Effector memory CD4-positive, alpha-beta T cell (primary cell): ENCODE data around the gene GMCL1.
"Not testable (repeated sequence)": the region's sequence is repeated elsewhere in the genome, so short reads cannot be mapped to it uniquely, and the experiment has no call there.

Source experiments
- DNase-seq, 3 donors: peaks; one replicate each; pipeline ENCODE4 v3.0.0-alpha.2; 2020
- H3K27ac ChIP-seq: 2 replicates; pipeline ENCODE4 v1.7.0; 2013; ENCODE audit warnings: mild to moderate bottlenecking, low read length, moderate library complexity; ENCODE audit not compliant: insufficient read depth, poor library complexity, severe bottlenecking
- H3K27me3 ChIP-seq: replicated peaks from 2 replicates; pipeline ENCODE4 v1.7.0; 2013; ENCODE audit warnings: mild to moderate bottlenecking, low read length; ENCODE audit not compliant: insufficient read depth, control insufficient read depth, poor library complexity, severe bottlenecking
- H3K36me3 ChIP-seq: 2 replicates; pipeline ENCODE4 v1.7.0; 2013; ENCODE audit warnings: mild to moderate bottlenecking, low read length, moderate library complexity; ENCODE audit not compliant: control insufficient read depth, insufficient read depth
- H3K4me1 ChIP-seq: 2 replicates; pipeline ENCODE4 v1.7.0; 2013; ENCODE audit warnings: low read length, mild to moderate bottlenecking; ENCODE audit not compliant: control insufficient read depth, insufficient read depth, poor library complexity, severe bottlenecking
- H3K4me3 ChIP-seq: 2 replicates; pipeline ENCODE4 v1.7.0; 2013; ENCODE audit warnings: low read length, low read depth, mild to moderate bottlenecking; ENCODE audit not compliant: insufficient read depth, poor library complexity, severe bottlenecking
- H3K9me3 ChIP-seq: 2 replicates; pipeline ENCODE4 v1.7.0; 2013; ENCODE audit warnings: mild to moderate bottlenecking, low read length, moderate library complexity; ENCODE audit not compliant: control insufficient read depth

GMCL1 gene

DNA sequence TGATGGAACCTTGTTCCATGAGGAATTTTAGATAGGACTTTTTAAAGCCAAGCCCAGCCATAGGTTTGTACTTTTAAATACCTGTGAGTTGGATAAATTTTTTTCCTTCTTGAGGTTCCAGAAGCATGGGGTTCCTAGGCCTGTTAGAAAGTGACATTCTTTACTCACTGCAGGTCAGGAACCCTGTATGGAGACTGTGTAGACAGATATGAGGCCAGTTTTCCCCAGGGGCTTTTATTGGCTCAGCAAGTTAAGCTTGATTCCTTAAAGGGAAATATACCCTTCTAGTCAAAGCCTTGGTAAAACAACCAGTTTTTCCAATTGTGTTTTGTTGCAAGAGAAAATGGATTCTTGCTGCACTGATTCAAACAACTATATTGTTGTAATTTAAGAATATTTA, 38.4 kb upstream of the GMCL1 start:
- H3K4me1 ChIP-seq: no peaks in the 10 kb centered on the region
- H3K27ac ChIP-seq: no peak overlapping the region
- H3K9me3 ChIP-seq: no peaks in the 10 kb centered on the region

DNA sequence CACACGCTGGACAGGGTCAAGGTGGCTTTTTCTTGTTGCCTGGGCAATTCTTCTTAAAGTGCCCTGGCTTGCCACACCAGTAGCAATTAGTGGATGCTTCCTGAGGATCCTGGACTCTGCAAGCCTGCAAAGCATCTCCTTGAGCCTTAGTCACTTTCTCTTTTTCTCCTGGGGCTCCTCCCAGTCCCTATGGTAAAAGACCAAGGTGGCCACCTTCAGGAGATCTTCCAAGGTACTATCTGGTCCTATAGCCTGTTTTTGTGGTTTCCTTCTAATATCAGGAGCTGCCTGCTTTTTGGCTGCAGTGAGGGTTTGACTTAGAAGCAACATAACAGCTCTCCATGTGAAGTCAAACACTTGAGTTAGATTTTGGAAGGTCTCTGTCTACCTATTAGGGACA, 33.3 kb upstream of the GMCL1 start:
- H3K27ac ChIP-seq: no peak overlapping the region
- H3K4me1 ChIP-seq: no peaks in the 10 kb centered on the region
- H3K27me3 ChIP-seq: no peaks in the 10 kb centered on the region
- H3K36me3 ChIP-seq: no peaks in the 10 kb centered on the region
- no peaks in the 10 kb centered on the region for H3K9me3 ChIP-seq
- no peak for DNase-seq
- no peak overlapping the region for H3K4me3 ChIP-seq

More for the DNA sequence above, 38.4 kb upstream of the GMCL1 start:
- Histone ChIP-seq H3K4me3 (no peak overlapping the region), H3K27me3 (no peaks in the 10 kb centered on the region), H3K36me3 (no peaks in the 10 kb centered on the region)
- DNase-seq: no peak

DNA sequence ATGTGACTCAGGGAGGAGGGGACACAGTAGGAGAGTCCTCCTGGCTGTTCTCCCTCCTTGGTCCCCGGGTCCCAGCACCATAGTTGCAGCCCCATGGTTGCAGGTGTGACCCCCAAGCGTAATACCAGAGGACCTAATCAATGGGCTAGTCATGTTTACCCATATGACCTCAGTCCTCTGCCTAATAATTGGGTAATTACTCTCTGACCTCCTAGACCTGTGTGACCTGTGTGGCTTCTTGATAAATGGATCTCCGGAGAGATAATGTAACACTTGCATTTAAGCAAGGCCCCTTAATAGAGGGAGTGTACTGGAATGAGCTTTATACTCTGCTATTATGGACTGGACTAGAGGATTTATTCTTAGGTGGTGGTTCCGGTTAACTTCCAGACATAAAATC, 32.2 kb upstream of the GMCL1 start:
- H3K4me1 ChIP-seq: no peaks in the 10 kb centered on the region
- H3K4me3 ChIP-seq: no peak overlapping the region
- no peaks in the 10 kb centered on the region for H3K9me3 ChIP-seq
- no peak overlapping the region for H3K27ac ChIP-seq
- H3K27me3 ChIP-seq: no peaks in the 10 kb centered on the region
- H3K36me3 ChIP-seq: no peaks in the 10 kb centered on the region
- DNase-seq: no peak

DNA sequence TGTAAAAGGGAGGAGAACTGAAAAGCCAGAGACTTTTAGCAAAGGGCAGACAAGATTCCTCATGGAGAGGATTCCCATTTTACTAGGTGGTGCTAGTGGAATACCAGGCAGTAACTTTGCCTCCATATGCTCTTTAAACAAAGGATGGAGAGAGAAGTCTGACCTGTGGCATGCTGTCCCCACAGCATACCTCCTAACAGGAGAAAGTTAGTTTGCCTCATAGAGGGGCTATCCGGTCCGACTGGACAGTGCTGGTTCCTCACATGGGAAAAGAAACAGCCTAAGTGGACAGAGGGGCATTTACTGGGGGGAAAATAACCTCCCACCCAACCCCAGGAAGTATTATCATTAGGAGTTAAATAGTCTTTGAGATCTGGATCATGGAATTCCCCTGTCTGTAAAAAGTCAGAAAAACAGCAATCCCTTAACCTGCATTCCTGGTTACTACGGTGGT, 31.6 kb upstream of the GMCL1 start:
- Histone ChIP-seq H3K36me3 (no peaks in the 10 kb centered on the region), H3K27me3 (no peaks in the 10 kb centered on the region), H3K9me3 (no peaks in the 10 kb centered on the region), H3K4me1 (no peaks in the 10 kb centered on the region), H3K4me3 (no peak overlapping the region), H3K27ac (no peak overlapping the region)
- no peak for DNase-seq

DNA sequence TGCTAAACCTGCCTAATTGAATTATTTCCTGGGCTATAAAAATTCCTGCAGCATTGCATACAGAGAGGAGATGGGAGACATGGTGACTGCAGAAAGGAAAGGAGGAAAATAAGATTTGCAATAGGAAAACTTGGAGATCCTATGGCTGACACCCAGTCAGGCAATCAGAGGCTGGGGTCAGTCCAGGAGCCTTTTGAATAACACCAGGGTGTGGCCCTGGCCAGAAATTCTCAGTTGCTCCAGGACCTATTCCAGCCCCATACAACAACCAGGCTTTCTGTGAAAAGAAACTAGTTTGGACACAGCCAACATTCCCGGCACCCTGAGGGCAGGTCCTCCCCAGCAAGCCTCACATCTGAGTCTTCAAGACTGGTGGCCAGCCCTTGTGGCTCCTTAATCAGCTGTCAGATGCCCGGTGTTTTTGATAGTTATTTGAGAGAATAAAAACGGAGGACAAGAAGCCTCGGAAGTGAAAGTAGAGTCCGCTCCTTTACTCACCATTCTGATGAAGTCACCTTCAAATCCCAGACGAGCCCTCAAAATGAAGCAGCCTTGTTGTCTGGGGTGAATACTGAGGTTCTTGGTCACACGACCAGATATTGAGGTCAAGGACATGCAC, 31.1 kb upstream of the GMCL1 start:
- no peak overlapping the region for H3K4me3 ChIP-seq
- H3K27ac ChIP-seq: no peak overlapping the region
- no peaks in the 10 kb centered on the region for H3K27me3 ChIP-seq
- no peak for DNase-seq
- H3K4me1 ChIP-seq: no peaks in the 10 kb centered on the region
- H3K36me3 ChIP-seq: no peaks in the 10 kb centered on the region
- H3K9me3 ChIP-seq: no peaks in the 10 kb centered on the region

DNA sequence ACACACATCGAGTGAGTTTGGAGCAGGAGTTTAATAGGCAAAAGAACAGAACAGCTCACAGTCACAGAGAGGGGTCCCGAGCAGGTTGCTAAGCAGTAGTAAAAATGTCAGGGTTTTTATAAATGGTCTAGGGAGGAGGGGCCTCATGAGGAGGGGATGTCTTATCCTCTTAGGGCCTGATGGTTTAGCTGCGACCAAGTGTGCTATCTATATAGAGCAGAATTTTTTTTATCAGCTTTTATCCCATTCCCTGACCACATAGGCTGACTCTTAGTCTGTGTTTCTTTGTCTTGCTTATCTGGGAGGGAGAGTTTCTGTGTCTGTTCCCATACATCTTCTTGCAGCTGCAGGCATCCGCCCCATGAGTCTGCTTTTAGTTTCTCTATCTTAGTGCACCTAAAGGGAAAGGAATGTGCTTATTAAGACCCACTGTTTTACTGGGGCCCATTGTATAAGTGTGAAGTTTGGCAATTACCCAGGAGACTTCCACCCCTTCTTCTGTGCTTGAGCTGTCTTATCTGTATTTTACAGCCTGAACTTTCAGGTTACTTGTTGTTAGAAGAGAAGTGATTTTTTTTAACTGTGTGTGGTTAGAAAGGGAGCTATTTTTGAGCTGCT, 30.4 kb upstream of the GMCL1 start:
- H3K4me3 ChIP-seq: no peak overlapping the region
- H3K4me1 ChIP-seq: no peaks in the 10 kb centered on the region
- H3K9me3 ChIP-seq: no peaks in the 10 kb centered on the region
- H3K27me3 ChIP-seq: no peaks in the 10 kb centered on the region
- H3K27ac ChIP-seq: no peak overlapping the region
- no peak for DNase-seq
- no peaks in the 10 kb centered on the region for H3K36me3 ChIP-seq

DNA sequence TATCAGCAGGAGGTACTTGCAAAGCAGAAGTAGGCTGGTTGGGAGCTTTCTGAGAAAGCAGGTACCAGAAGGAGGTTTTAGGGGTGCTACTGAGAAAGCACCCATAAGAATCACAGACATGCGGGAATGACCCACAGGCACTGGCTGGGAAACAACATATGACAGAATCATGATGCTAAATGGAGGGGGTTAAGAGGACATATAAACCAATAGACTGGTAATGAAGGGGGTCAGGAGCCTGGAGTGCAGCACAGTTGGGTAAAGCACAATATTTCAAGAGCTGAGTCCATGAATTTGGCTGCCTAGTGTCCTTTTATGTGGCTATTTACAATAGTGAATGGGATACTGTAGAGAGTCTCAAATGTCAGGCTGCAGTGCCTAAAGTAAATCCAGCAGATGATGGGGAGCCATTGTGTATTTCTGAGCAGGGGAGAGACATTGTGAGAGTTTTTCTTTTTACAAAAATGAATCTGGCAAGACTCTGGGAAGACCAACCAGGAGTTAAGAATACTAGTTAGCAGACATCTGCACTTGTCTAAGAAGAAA, 27.6 kb upstream of the GMCL1 start:
- H3K9me3 ChIP-seq: no peaks in the 10 kb centered on the region
- H3K4me3 ChIP-seq: no peak overlapping the region
- no peaks in the 10 kb centered on the region for H3K4me1 ChIP-seq
- no peak overlapping the region for H3K27ac ChIP-seq
- no peaks in the 10 kb centered on the region for H3K27me3 ChIP-seq
- DNase-seq: no peak
- no peaks in the 10 kb centered on the region for H3K36me3 ChIP-seq

DNA sequence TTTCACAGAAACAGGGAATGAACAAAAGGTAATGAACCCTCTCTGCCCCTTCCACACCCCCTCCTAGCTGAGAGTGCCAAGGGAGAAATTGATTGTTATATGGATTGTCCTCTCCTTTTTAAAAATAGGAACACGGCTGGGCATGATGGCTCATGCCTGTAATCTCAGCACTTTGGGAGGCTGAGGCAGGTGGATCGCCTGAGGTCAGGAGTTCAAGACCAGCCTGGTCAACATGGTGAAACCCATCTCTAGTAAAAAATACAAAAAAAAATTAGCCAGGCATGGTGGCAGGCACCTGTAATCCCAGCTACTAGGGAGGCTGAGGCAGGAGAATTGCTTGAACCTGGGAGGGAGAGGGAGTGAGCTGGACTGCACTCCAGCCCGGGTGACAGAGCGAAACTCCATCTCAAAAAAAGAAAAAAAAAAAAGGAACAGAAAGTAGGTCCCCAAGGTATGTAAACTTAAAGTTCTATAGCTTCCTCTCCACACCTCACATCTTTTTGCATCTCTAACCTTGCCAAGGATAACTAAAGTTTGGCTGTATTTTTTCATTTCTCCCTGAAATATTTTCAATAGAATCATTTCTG, 26.6 kb upstream of the GMCL1 start:
- not testable (repeated sequence) for H3K36me3 ChIP-seq, H3K4me3 ChIP-seq, H3K9me3 ChIP-seq, H3K4me1 ChIP-seq, DNase-seq, H3K27ac ChIP-seq, H3K27me3 ChIP-seq

DNA sequence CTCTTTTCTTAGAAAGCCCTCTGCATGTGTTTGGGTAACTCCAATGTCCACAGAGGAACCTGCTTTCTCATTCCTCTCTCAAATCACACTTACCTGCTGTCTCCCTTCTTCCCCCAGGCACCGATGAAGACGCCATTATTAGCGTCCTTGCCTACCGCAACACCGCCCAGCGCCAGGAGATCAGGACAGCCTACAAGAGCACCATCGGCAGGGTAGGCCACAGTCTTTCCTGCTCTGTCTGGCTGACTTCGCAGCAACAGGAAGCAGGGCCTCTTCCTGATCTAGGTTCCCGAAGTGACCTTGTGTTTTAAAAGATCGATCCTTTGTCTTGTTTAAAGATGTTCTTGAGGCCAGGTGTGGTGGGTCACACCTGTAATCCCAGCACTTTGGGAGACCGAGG, 25.0 kb upstream of the GMCL1 start:
- H3K4me1 ChIP-seq: no peaks in the 10 kb centered on the region
- no peaks in the 10 kb centered on the region for H3K27me3 ChIP-seq
- no peak overlapping the region for H3K27ac ChIP-seq
- DNase-seq: no peak
- no peak overlapping the region for H3K4me3 ChIP-seq
- no peaks in the 10 kb centered on the region for H3K36me3 ChIP-seq
- no peaks in the 10 kb centered on the region for H3K9me3 ChIP-seq

DNA sequence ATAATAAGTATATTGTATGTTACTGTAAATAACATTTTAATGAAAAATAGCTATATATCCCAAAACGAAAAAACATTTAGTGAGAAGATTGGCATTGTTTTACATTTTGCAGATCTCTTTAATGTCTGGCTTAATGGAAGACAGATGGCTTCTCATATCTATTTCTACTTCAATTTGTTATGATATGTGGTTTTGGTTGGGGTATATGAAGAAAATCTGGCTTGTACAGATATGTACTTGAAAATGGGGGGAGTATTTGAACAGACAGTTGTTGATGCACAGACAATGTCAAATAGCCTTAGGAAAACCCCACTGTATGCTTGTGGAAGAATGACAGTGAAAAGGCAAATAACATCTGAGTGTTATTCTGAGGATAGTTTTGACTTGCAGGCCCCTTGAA, 23.6 kb upstream of the GMCL1 start:
- Histone ChIP-seq H3K4me3 (no peak overlapping the region), H3K27me3 (no peaks in the 10 kb centered on the region), H3K4me1 (no peaks in the 10 kb centered on the region), H3K9me3 (no peaks in the 10 kb centered on the region), H3K36me3 (no peaks in the 10 kb centered on the region), H3K27ac (no peak overlapping the region)
- no peak for DNase-seq
